PC-3 (cell line): ENCODE results near the gene STIMATE. TPM values are rescaled to one million over a fixed set of nuclear protein-coding genes. Genes with fewer than 3 reads are reported as not detected.

Source experiments
- ATAC-seq: fragments of 200-7000 bp; cut with Tn5 transposase; 2 replicates; pipeline ENCODE4 v1.9.1; 2020; ENCODE audit warnings: mild to moderate bottlenecking, moderate library complexity
- BruUV-seq: library from RNA; stranded (reverse); fragments of 400-500 nt; replicated peaks from 2 replicates; lab custom pipeline; 2021; lab: Mats Ljungman, UMichigan
- CTCF ChIA-PET: fragments of 300-600 bp; sonication (Branson Sonifier 250); formaldehyde crosslinking; loops from one replicate; lab custom pipeline; 2022; ENCODE audit warnings: antibody characterized with exemption; lab: Charles Lee
- POLR2A ChIA-PET: fragments of 300-600 bp; sonication (Branson Sonifier 250); formaldehyde crosslinking; loops from one replicate; lab custom pipeline; 2022; ENCODE audit warnings: antibody characterized with exemption; ENCODE audit not compliant: unreplicated experiment; lab: Charles Lee
- DNase-seq: peaks from one replicate; pipeline ENCODE4 v3.0.0-alpha.2; 2015
- H2AFZ ChIP-seq: fragments of 300-600 bp; sonication (generic); 2 replicates; pipeline ENCODE4 v1.6.0; 2016; ENCODE audit warnings: antibody characterized with exemption, low read length
- H3F3A ChIP-seq: fragments of 300-600 bp; sonication (generic); one replicate; pipeline ENCODE4 v1.6.0; 2017; ENCODE audit warnings: antibody characterized with exemption, low read length, control low read depth, mild to moderate bottlenecking; ENCODE audit not compliant: unreplicated experiment
- H3K27ac ChIP-seq: fragments of 300-600 bp; sonication (generic); 2 replicates; pipeline ENCODE4 v1.5.1; 2016; ENCODE audit warnings: mild to moderate bottlenecking, low read length
- H3K27me3 ChIP-seq: fragments of 300-600 bp; sonication (generic); 2 replicates; pipeline ENCODE4 v1.6.1; 2016; ENCODE audit warnings: low read length, mixed read lengths
- H3K36me3 ChIP-seq: fragments of 300-600 bp; sonication (generic); 2 replicates; pipeline ENCODE4 v1.6.1; 2016; ENCODE audit warnings: low read depth, mixed run types, low read length, mixed read lengths
- H3K4me1 ChIP-seq: fragments of 300-600 bp; sonication (generic); 2 replicates; pipeline ENCODE4 v1.5.1; 2016; ENCODE audit warnings: low read length; ENCODE audit not compliant: insufficient read depth
- H3K4me2 ChIP-seq: fragments of 300-600 bp; sonication (generic); 2 replicates; pipeline ENCODE4 v1.6.0; 2016; ENCODE audit warnings: low read length
- H3K4me3 ChIP-seq: fragments of 300-600 bp; sonication (generic); 2 replicates; pipeline ENCODE4 v1.5.1; 2016; ENCODE audit warnings: mild to moderate bottlenecking, low read length, mixed read lengths
- H3K79me2 ChIP-seq: fragments of 300-600 bp; sonication (generic); 2 replicates; pipeline ENCODE4 v1.6.1; 2017; ENCODE audit warnings: low read length, mixed read lengths
- H3K9ac ChIP-seq: fragments of 300-600 bp; sonication (generic); 2 replicates; pipeline ENCODE4 v1.6.0; 2016; ENCODE audit warnings: mild to moderate bottlenecking, low read length
- H3K9me2 ChIP-seq: fragments of 300-600 bp; sonication (generic); replicated peaks from 2 replicates; pipeline ENCODE4 v1.6.1; 2016; ENCODE audit warnings: mixed run types, low read length, mixed read lengths
- H3K9me3 ChIP-seq: fragments of 300-600 bp; sonication (generic); 2 replicates; pipeline ENCODE4 v1.6.1; 2016; ENCODE audit warnings: low read length, mixed read lengths
- H4K20me1 ChIP-seq: fragments of 300-600 bp; sonication (generic); 2 replicates; pipeline ENCODE4 v1.6.1; 2016; ENCODE audit warnings: low read length, mixed read lengths
- EZH2 ChIP-seq: fragments of 300-600 bp; sonication (generic); IDR thresholded peaks from one replicate; pipeline ENCODE4 v1.6.1; 2017; ENCODE audit warnings: antibody characterized with exemption, mild to moderate bottlenecking, low read length; ENCODE audit not compliant: unreplicated experiment
- EZH2phosphoT487 ChIP-seq: fragments of 300-600 bp; sonication (generic); IDR thresholded peaks from 2 replicates; pipeline ENCODE4 v1.6.1; 2018; ENCODE audit warnings: mild to moderate bottlenecking, antibody characterized with exemption, low read length, borderline replicate concordance
- intact Hi-C: fragments of 100-400 bp; cut with micrococcal nuclease; formaldehyde crosslinking; loops from 2 replicates; pipeline ENCODE4 v1.9.0; 2023
- total RNA-seq: library from RNA; depleted of rRNA; stranded (reverse); fragments of >200 nt; gene quantifications from 2 replicates; pipeline ENCODE4 v1.2.3, GENCODE V29; 2014
- TF ChIP-seq, protein P1 (sequence below): fragments of 300-600 bp; sonication (generic); conservative IDR thresholded peaks from 2 replicates; pipeline ENCODE4 v1.5.1; 2017; ENCODE audit warnings: antibody characterized with exemption, low read depth, mild to moderate bottlenecking, low read length

Gene STIMATE
- total RNA-seq, 1 experiment from 2014 or later = 29.7 TPM

DNA sequence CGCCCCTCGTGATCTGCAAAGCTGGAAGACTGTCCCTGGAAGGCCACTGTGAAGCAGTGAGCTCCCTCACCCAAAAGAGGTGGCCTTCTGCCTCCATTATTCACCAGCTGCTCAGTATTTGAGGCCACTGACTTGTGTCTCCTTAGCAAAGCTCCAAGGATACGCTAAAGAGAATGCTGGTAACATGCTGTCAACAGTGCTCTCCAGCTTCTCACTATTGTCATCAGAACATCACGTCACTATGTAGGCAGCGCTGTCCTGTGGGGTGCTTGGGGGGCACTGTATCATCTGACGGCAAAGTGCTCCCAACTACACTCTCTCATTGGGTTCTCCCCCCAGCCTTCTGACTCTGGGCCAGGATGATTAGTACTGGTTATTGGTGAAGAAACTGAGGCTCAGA lies 81.1 kb downstream of the STIMATE start:
- ATAC-seq = no peak
- Histone ChIP-seq H4K20me1 (no peaks in the 10 kb centered on the region), H3K4me1 (no peaks in the 10 kb centered on the region), H3F3A (no peaks in the 10 kb centered on the region), H3K27me3 (no peaks in the 10 kb centered on the region), H3K79me2 (no peaks in the 10 kb centered on the region), H2AFZ (no peak overlapping the region), H3K9me2 (no peaks in the 10 kb centered on the region), H3K4me2 (no peak overlapping the region), H3K4me3 (no peak overlapping the region), H3K36me3 (no peaks in the 10 kb centered on the region), H3K27ac (no peak overlapping the region), H3K9ac (no peak overlapping the region), H3K9me3 (no peaks in the 10 kb centered on the region)
- TF ChIP-seq, protein P1, sequence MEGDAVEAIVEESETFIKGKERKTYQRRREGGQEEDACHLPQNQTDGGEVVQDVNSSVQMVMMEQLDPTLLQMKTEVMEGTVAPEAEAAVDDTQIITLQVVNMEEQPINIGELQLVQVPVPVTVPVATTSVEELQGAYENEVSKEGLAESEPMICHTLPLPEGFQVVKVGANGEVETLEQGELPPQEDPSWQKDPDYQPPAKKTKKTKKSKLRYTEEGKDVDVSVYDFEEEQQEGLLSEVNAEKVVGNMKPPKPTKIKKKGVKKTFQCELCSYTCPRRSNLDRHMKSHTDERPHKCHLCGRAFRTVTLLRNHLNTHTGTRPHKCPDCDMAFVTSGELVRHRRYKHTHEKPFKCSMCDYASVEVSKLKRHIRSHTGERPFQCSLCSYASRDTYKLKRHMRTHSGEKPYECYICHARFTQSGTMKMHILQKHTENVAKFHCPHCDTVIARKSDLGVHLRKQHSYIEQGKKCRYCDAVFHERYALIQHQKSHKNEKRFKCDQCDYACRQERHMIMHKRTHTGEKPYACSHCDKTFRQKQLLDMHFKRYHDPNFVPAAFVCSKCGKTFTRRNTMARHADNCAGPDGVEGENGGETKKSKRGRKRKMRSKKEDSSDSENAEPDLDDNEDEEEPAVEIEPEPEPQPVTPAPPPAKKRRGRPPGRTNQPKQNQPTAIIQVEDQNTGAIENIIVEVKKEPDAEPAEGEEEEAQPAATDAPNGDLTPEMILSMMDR = no peak
- no peak for TF ChIP-seq EZH2phosphoT487
- TF ChIP-seq EZH2 = no peak
- no TSS peak for BruUV-seq
- intact Hi-C loops = no loop called here
- ChIA-PET POLR2A (no interaction called here), CTCF (no interaction called here)
- no peak for DNase-seq

DNA sequence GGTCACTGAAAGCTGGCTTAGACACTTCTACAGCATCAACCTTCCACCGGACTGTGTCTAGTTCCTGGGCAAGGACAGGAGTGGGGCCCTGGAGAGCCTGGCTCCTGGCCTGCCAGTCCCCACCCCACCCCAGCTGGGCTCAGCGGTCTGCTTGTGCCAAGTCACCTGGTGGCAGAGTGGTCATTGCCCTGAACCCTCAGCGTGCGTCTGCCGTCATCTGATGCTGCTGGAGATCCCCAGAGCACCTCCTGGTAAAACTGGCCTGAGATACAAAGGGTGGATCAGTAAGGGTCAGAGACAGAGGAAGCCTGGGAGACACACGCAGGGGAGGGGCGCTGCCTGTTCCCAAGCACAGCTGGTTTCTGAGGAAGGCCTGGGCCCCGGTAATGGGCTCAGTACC lies 83.5 kb downstream of the STIMATE start:
- Histone ChIP-seq H3K4me2 (no peak overlapping the region), H3K27ac (no peak overlapping the region), H2AFZ (no peak overlapping the region), H3K36me3 (no peaks in the 10 kb centered on the region), H3K79me2 (no peaks in the 10 kb centered on the region), H3K27me3 (no peaks in the 10 kb centered on the region), H3K4me1 (no peaks in the 10 kb centered on the region), H3K9me2 (no peaks in the 10 kb centered on the region), H4K20me1 (no peaks in the 10 kb centered on the region), H3K9me3 (no peaks in the 10 kb centered on the region), H3F3A (no peaks in the 10 kb centered on the region), H3K9ac (no peak overlapping the region), H3K4me3 (no peak overlapping the region)
- ATAC-seq (no peak), DNase-seq (no peak)
- POLR2A ChIA-PET = no interaction called here
- no TSS peak for BruUV-seq
- TF ChIP-seq EZH2phosphoT487 (no peak), EZH2 (no peak)
- TF ChIP-seq, protein P1 = no peak
- intact Hi-C loops = no loop called here
- CTCF ChIA-PET = no interaction called here

DNA sequence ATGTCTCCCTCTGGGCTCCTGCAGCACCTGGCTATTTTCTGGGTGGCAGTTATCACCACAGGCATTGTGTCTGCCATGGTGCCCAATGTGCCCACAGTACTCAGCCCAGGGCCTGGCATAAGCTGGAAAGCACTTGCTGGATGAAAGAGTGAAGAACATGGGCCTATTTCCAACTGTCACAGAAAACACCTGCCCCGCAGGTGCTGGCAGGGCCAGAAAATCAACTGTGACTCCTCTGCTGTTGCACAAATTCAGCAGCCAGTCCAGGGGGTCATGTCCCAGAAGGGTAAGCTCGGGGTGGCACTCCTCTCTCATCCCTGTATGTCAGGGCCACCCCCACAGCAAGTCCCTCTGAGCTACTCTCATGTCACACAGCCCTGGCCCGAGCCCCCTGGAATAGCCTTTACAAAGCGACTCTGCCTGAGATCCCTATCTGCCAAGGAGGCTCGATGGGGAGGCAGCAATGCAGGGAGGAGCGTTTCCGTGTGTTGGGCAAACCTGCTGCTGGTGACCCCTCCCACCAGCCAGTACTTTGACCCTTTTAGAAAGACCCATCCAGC lies 85.8 kb downstream of the STIMATE start:
- Histone ChIP-seq H3K79me2 (no peaks in the 10 kb centered on the region), H3K4me1 (no peaks in the 10 kb centered on the region), H3K27ac (no peak overlapping the region), H3K4me2 (no peak overlapping the region), H3K9me2 (no peaks in the 10 kb centered on the region), H3K36me3 (no peaks in the 10 kb centered on the region), H2AFZ (no peak overlapping the region), H3K27me3 (no peaks in the 10 kb centered on the region), H3K9ac (no peak overlapping the region), H3K9me3 (no peaks in the 10 kb centered on the region), H4K20me1 (no peaks in the 10 kb centered on the region), H3K4me3 (no peak overlapping the region), H3F3A (no peaks in the 10 kb centered on the region)
- ChIA-PET CTCF (interaction anchor here (0.6 kb wide), 1 partner anchor 15 kb away, joined by 3 read pairs; no protein-coding TSS in a partner anchor), POLR2A (interaction anchor here (0.7 kb wide), 1 partner anchor 135 kb away, joined by 4 read pairs; no protein-coding TSS in a partner anchor)
- ATAC-seq = no peak
- BruUV-seq = no TSS peak
- DNase-seq = no peak
- intact Hi-C loops = no loop called here
- TF ChIP-seq EZH2 (no peak), EZH2phosphoT487 (no peak)
- TF ChIP-seq, protein P1 = no peak
